Measurements from ENCODE around the gene PHF21A.

The PHF21A gene

GRCh38 chr11:46075168-46075567, 46.1 kb downstream of the PHF21A start:
- no peak for DNase-seq (ENCODE audit: low read depth)

GRCh38 chr11:46073632-46074031, 47.6 kb downstream of the PHF21A start:
- DNase-seq (ENCODE audit: low read depth): no peak

- DNase-seq (ENCODE audit: low read depth): no peak
Measured at GRCh38 chr11:46072172-46072964, 48.9 kb downstream of the PHF21A start.

GRCh38 chr11:46071091-46071490, 50.2 kb downstream of the PHF21A start:
- DNase-seq (ENCODE audit: low read depth): no peak

GRCh38 chr11:46069595-46069994, 51.7 kb downstream of the PHF21A start:
- DNase-seq (ENCODE audit: low read depth): no peak

GRCh38 chr11:46066335-46066734, 54.9 kb downstream of the PHF21A start:
- DNase-seq (ENCODE audit: low read depth): no peak

GRCh38 chr11:46065681-46066080, 55.6 kb downstream of the PHF21A start:
- DNase-seq (ENCODE audit: low read depth): no peak

- no peak for DNase-seq (ENCODE audit: low read depth)
Measured at GRCh38 chr11:46064221-46064620, 57.0 kb downstream of the PHF21A start.

GRCh38 chr11:46063138-46063537, 58.1 kb downstream of the PHF21A start:
- no peak for DNase-seq (ENCODE audit: low read depth)

GRCh38 chr11:46060013-46060412, 61.2 kb downstream of the PHF21A start:
- DNase-seq (ENCODE audit: low read depth): no peak

- DNase-seq (ENCODE audit: low read depth): no peak
Measured at GRCh38 chr11:46057489-46057888, 63.8 kb downstream of the PHF21A start.

- no peak for DNase-seq (ENCODE audit: low read depth)
Measured at GRCh38 chr11:46055371-46055770, 65.9 kb downstream of the PHF21A start.

GRCh38 chr11:46051102-46051501, 70.2 kb downstream of the PHF21A start:
- no peak for DNase-seq (ENCODE audit: low read depth)

GRCh38 chr11:46050662-46051061, 70.6 kb downstream of the PHF21A start:
- DNase-seq (ENCODE audit: low read depth): no peak

- no peak for DNase-seq (ENCODE audit: low read depth)
Measured at GRCh38 chr11:46050003-46050461, 71.2 kb downstream of the PHF21A start.

GRCh38 chr11:46049325-46049897, 71.8 kb downstream of the PHF21A start:
- DNase-seq (ENCODE audit: low read depth): no peak

- DNase-seq (ENCODE audit: low read depth): no peak
Measured at GRCh38 chr11:46048198-46048597, 73.1 kb downstream of the PHF21A start.

- DNase-seq (ENCODE audit: low read depth): no peak
Measured at GRCh38 chr11:46047520-46047919, 73.7 kb downstream of the PHF21A start.

- no peak for DNase-seq (ENCODE audit: low read depth)
Measured at GRCh38 chr11:46045811-46046210, 75.4 kb downstream of the PHF21A start.

- DNase-seq (ENCODE audit: low read depth): no peak
Measured at GRCh38 chr11:46044601-46045000, 76.7 kb downstream of the PHF21A start.

GRCh38 chr11:46039990-46040389, 81.3 kb downstream of the PHF21A start:
- no peak for DNase-seq (ENCODE audit: low read depth)

GRCh38 chr11:46038529-46038928, 82.7 kb downstream of the PHF21A start:
- DNase-seq (ENCODE audit: low read depth): no peak

GRCh38 chr11:46036969-46037368, 84.3 kb downstream of the PHF21A start:
- DNase-seq (ENCODE audit: low read depth): no peak

GRCh38 chr11:46036009-46036408, 85.2 kb downstream of the PHF21A start:
- DNase-seq (ENCODE audit: low read depth): no peak
